ENCODE measurements around the gene GPATCH3. TPM values are rescaled to one million over a fixed set of nuclear protein-coding genes. Genes with fewer than 3 reads are reported as not detected.

Gene GPATCH3
- total and polyA plus RNA-seq, 2 of the 4 experiments (the other 2 are of a cell fraction) = 5.2 to 8.0 TPM

DNA sequence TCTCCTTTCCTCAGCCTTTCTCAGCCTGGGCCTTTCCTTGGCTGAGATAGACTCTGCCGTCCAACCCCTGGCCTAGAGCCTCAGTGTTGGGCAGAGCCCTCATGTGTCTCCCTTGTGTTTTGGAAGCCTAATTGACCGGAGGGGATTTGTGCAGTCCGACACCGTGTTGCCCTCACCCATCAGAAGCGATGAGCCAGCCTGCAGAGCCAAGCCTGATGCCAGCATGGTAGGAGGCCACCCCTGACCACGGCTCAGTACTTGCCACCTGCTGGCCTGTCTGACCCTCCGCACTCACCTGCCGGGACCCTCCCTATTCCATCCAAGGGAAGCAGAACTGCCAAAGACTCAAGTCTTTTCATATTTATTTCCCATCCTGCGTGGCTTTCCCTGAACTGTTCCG is 46.7 kb downstream of the GPATCH3 start:
- ATAC-seq (ENCODE audit: low read depth) = no peak
- no peak for TF ChIP-seq POLR2A (IDR thresholded peaks at IDR 0.05; ENCODE audit: low read depth, low read length)
- no peak for TF ChIP-seq MXI1 (IDR thresholded peaks at IDR 0.05; ENCODE audit: borderline replicate concordance, low read depth, low read length)
- no peak for TF ChIP-seq BHLHE40 (IDR thresholded peaks at IDR 0.05; ENCODE audit: low read depth, low read length)
- no peak for TF ChIP-seq RAD21 (IDR thresholded peaks at IDR 0.05; ENCODE audit: low read length)
- no peak overlapping the region for H3K27ac ChIP-seq (ENCODE audit: insufficient read depth, low read length)

More for the DNA sequence above, 46.7 kb downstream of the GPATCH3 start:
- intact Hi-C loops (cut with micrococcal nuclease) = loop anchor here (1.0 kb wide), 1 partner anchor 25 kb away; no protein-coding TSS in a partner anchor
- dilution Hi-C loops (cut with HindIII; ENCODE audit: low sequenced_read_pairs, unreplicated experiment) = no loop called here
- H3K9me3 ChIP-seq (ENCODE audit: control insufficient read depth, insufficient read depth, low read length) = no peaks in the 10 kb centered on the region
- H3K18ac ChIP-seq (ENCODE audit: low read depth, low read length) = no peak overlapping the region
- H2BK5ac ChIP-seq (ENCODE audit: low read depth, low read length, poor library complexity, severe bottlenecking) = no peak overlapping the region
- peaks cover 5% of the 10 kb centered on the region; the same call in 1 of the 2 replicates for H3K9me1 ChIP-seq (ENCODE audit: insufficient read depth, low read length)
- H2BK15ac ChIP-seq (ENCODE audit: low read depth, low read length) = no peak overlapping the region
- ChIA-PET CTCF (no interaction called here), POLR2A (ENCODE audit: unreplicated experiment) (interaction anchor here (0.5 kb wide), 1 partner anchor 64 kb away, joined by 5 read pairs; no protein-coding TSS in a partner anchor)
- peaks cover 8% of the 10 kb centered on the region for H3K4me1 ChIP-seq (ENCODE audit: control insufficient read depth, insufficient read depth, low read length)
- H2AK5ac ChIP-seq (ENCODE audit: low read depth, low read length) = no peak overlapping the region
- no peak overlapping the region for H4K5ac ChIP-seq (ENCODE audit: low read depth, low read length)
- no peak overlapping the region for H2BK120ac ChIP-seq (ENCODE audit: low read depth, low read length)
- H4K20me1 ChIP-seq (ENCODE audit: insufficient read depth, low read length) = peaks cover 8% of the 10 kb centered on the region; the same call in 1 of the 2 replicates
- no peak for DNase-seq
- H4K8ac ChIP-seq (ENCODE audit: low read depth in 2 of 2, low read length in 2 of 2) = no peak overlapping the region
- no peak overlapping the region for H3K14ac ChIP-seq (replicated peaks; ENCODE audit: low read depth, low read length)
- no peak overlapping the region for H3K4me2 ChIP-seq (ENCODE audit: low read depth, low read length)
- peaks cover 56% of the 10 kb centered on the region for H3K36me3 ChIP-seq (ENCODE audit: control insufficient read depth, insufficient read depth, low read length)
- no peaks in the 10 kb centered on the region for H3K27me3 ChIP-seq (ENCODE audit: control insufficient read depth, insufficient read depth, low read length)
- H2BK20ac ChIP-seq (ENCODE audit: low read depth, low read length) = no peak overlapping the region
- H2AFZ ChIP-seq (replicated peaks; ENCODE audit: low read length, poor library complexity) = peak overlapping the region; percentile 8
- H3K79me1 ChIP-seq (ENCODE audit: low read depth in 1 of 2, low read length in 2 of 2) = peaks cover 0 to 5% of the 10 kb centered on the region in 2 experiments; a peak in 1 of 4 replicates
- no peak overlapping the region for H3K23ac ChIP-seq (ENCODE audit: low read depth, low read length)
- H3K9ac ChIP-seq (ENCODE audit: low read depth, low read length) = no peak overlapping the region
- no peak overlapping the region for H3K56ac ChIP-seq (ENCODE audit: extremely low read depth, insufficient read depth, low read length)
- no peak overlapping the region for H3K4me3 ChIP-seq (ENCODE audit: insufficient read depth, low read depth, low read length)
- in situ Hi-C loops (cut with MboI; ENCODE audit: low sequenced_read_pairs) = no loop called here
- BruUV-seq (replicated peaks) = no TSS peak
- 91% methylated on average over 5 of the region's 10 CpGs; no CpG with 5 or more reads in 1 of the 2 experiments for WGBS, 2 experiments (ENCODE audit: extremely low coverage in 2 of 2, insufficient read length in 1 of 2)
- peak overlapping the region; percentile 34 for H2AK9ac ChIP-seq (replicated peaks; ENCODE audit: low read depth, low read length, poor library complexity)
- no peak overlapping the region for H4K91ac ChIP-seq (ENCODE audit: insufficient read depth, low read depth, low read length)
- no peak overlapping the region for H3K4ac ChIP-seq (ENCODE audit: low read depth, low read length)

Measured in IMR-90 (cell line).